ENCODE measurements around the gene CDX1. TPM values are rescaled to one million over a fixed set of nuclear protein-coding genes. Genes with fewer than 3 reads are reported as not detected.

CDX1 gene
- total and polyA plus RNA-seq, 2 of the 8 experiments (the other 6 are each of a cell fraction or from before 2014, with no cell fraction given): not detected

DNA sequence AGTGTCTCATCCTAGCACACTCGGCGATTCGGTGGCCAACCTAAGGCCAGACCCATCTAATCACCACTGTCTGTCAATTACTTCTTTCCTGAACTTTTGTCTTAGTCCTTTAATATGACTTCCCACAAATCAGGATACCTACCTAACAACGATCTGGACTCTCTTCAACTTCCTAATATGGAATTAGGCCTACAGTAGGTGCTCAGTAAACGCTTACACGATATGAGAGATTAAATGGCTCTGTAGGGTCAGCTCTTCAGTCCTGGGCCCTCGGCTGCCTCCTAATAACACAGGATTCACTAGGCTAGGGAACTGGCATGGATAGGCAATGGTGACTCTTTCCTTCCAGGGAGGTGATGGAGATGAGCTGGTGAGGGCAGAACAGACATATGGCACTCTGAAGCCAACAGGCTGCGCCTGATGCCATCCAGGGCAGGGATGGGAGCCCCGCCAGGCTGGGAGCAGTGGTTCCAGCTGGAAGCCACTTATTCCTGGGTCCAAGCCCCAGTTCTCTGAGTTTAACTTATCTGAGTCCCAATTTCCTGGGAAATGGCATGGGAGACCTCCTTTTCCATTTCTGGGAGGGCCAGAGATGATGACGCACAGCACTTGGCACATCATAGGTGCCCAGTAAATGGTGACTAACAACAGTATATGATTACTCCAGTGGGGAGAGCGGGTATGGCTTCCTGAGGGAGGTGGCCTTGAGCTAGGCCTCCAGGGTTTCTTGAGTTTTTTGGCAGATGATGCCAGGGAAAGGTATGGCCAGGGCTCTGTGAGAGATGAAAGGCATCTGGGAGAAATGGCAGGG is 18.3 kb upstream of the CDX1 start:
- H3K4me3 ChIP-seq (ENCODE audit: extremely low read depth in 1 of 4, insufficient read depth in 2 of 4, low read depth in 3 of 4, low read length in 4 of 4): no peak overlapping the region
- H3K79me2 ChIP-seq (ENCODE audit: control insufficient read depth in 1 of 2, insufficient read depth in 2 of 2, low read length in 2 of 2): no peaks in the 10 kb centered on the region
- 0 out of 2 replicates have a peak overlapping the region, but pooled peaks have one; percentile 15 for H2AK5ac ChIP-seq (ENCODE audit: low read depth, low read length)
- H3K4me1 ChIP-seq (replicated peaks in 1 of 4; ENCODE audit: control insufficient read depth in 3 of 4, insufficient read depth in 4 of 4, low read length in 3 of 4): peaks cover 1 to 20% (median 8%) of the 10 kb centered on the region in 4 experiments
- ChIA-PET CTCF (ENCODE audit: partially characterized antibody) (interaction anchor here (0.6 to 4.1 kb wide), 11 partner anchors 11 to 296 kb away, joined by 3 to 17 read pairs (median 4); no protein-coding TSS in a partner anchor), POLR2A (ENCODE audit: partially characterized antibody) (interaction anchor here (1.3 to 1.9 kb wide), 2 partner anchors 9 to 37 kb away, joined by 3 to 9 read pairs; no protein-coding TSS in a partner anchor)
- no peaks in the 10 kb centered on the region; the same call in 1 of the 2 replicates for H3K79me1 ChIP-seq (ENCODE audit: low read depth, low read length)
- no peak overlapping the region for H4K91ac ChIP-seq (replicated peaks; ENCODE audit: insufficient read length, low read length)
- DNase-seq (ENCODE audit: low read depth in 1 of 2, low spot score in 2 of 2) (no peak), FAIRE-seq (no peak)
- no peak overlapping the region for H2AFZ ChIP-seq (ENCODE audit: low read length)
- no peak overlapping the region for H2BK20ac ChIP-seq (ENCODE audit: low read length)
- H2BK120ac ChIP-seq (replicated peaks; ENCODE audit: low read depth, low read length): no peak overlapping the region
- no peaks in the 10 kb centered on the region for H3K23me2 ChIP-seq (ENCODE audit: low read depth, low read length)
- H3K9me3 ChIP-seq (ENCODE audit: insufficient read depth in 2 of 2, low read depth in 1 of 2, low read length in 1 of 2): no peaks in the 10 kb centered on the region
- no peak overlapping the region for H3K14ac ChIP-seq (ENCODE audit: insufficient read length)
- H3K27me3 ChIP-seq (replicated peaks in 1 of 4; ENCODE audit: control insufficient read depth in 3 of 4, extremely low read depth in 1 of 4, insufficient read depth in 3 of 4, low read length in 3 of 4): no peaks in the 10 kb centered on the region
- 85% methylated on average over 11 of the region's 11 CpGs; no CpG with 5 or more reads in 1 of the 2 experiments for WGBS, 2 experiments (ENCODE audit: extremely low coverage in 1 of 2, insufficient coverage in 1 of 2, insufficient read length in 1 of 2, insufficient replicate concordance in 2 of 2, low coverage in 1 of 2, low lambda C conversion rate in 2 of 2, missing lambda C conversion rate in 1 of 2)
- no peak overlapping the region for H3K23ac ChIP-seq (ENCODE audit: insufficient read length)
- no peak overlapping the region for H2BK12ac ChIP-seq (ENCODE audit: low read depth, low read length)
- H3K9ac ChIP-seq (replicated peaks in 1 of 4; ENCODE audit: extremely low read depth in 1 of 4, low read depth in 3 of 4, low read length in 3 of 4): no peak overlapping the region
- H2BK5ac ChIP-seq (ENCODE audit: low read depth, low read length): no peak overlapping the region
- H4K5ac ChIP-seq (ENCODE audit: insufficient read length, low read depth, low read length): no peak overlapping the region
- no peak overlapping the region for H3K27ac ChIP-seq (ENCODE audit: low read depth, low read length)
- no peak overlapping the region for H3K56ac ChIP-seq (replicated peaks; ENCODE audit: insufficient read length, low read depth, low read length)
- no peak overlapping the region for H3K4me2 ChIP-seq (ENCODE audit: insufficient read depth in 1 of 2, low read depth in 2 of 2, low read length in 2 of 2)
- no peak overlapping the region for H4K8ac ChIP-seq (ENCODE audit: extremely low read depth, insufficient read depth, low read length)
- no peak overlapping the region for H2BK15ac ChIP-seq (ENCODE audit: low read length)
- H3K4ac ChIP-seq (replicated peaks; ENCODE audit: insufficient read length, low read depth, low read length): no peak overlapping the region
- no peaks in the 10 kb centered on the region for H4K20me1 ChIP-seq (replicated peaks in 1 of 2; ENCODE audit: control insufficient read depth in 1 of 2, insufficient read depth in 2 of 2, low read length in 2 of 2)
- no peak overlapping the region for H3K18ac ChIP-seq (ENCODE audit: extremely low read depth, low read length)
- no peaks in the 10 kb centered on the region for H3K36me3 ChIP-seq (ENCODE audit: control insufficient read depth in 2 of 4, insufficient read depth in 4 of 4, low read length in 3 of 4)
- TF ChIP-seq SRF (IDR thresholded peaks at IDR 0.05; ENCODE audit: low read depth, low read length): no peak
- no peak for TF ChIP-seq RNF2 (IDR thresholded peaks at IDR 0.05; ENCODE audit: borderline replicate concordance, low read depth, low read length, missing control alignments, poor library complexity, severe bottlenecking)
- TF ChIP-seq YY1 (IDR thresholded peaks at IDR 0.05; ENCODE audit: low read depth, low read length): no peak
- TF ChIP-seq CREB1 (IDR thresholded peaks at IDR 0.05): no peak
- TF ChIP-seq SP1 (IDR thresholded peaks at IDR 0.05; ENCODE audit: low read depth, low read length): no peak
- TF ChIP-seq BRCA1 (IDR thresholded peaks at IDR 0.05; ENCODE audit: low read depth, low read length): no peak
- TF ChIP-seq CTBP2 (IDR thresholded peaks at IDR 0.05; ENCODE audit: borderline replicate concordance, insufficient read depth, insufficient read length, low read length): no peak
- TF ChIP-seq ZNF274 (IDR thresholded peaks at IDR 0.05; ENCODE audit: borderline replicate concordance, extremely low read depth, low read length): no peak
- no peak for TF ChIP-seq RBBP5 (IDR thresholded peaks at IDR 0.05; ENCODE audit: borderline replicate concordance, low read depth, low read length)
- no peak for TF ChIP-seq EGR1 (IDR thresholded peaks at IDR 0.05; ENCODE audit: borderline replicate concordance, low read depth, low read length)
- TF ChIP-seq ASH2L (IDR thresholded peaks at IDR 0.05; ENCODE audit: low read length): no peak
- no peak for TF ChIP-seq MAFK (IDR thresholded peaks at IDR 0.05; ENCODE audit: low read depth, low read length)
- no peak for TF ChIP-seq RXRA (IDR thresholded peaks at IDR 0.05; ENCODE audit: insufficient read depth, low read depth, low read length)

Measured in H1 (cell line).